BJ (cell line): ENCODE data around the gene TNF. TPM values are rescaled to one million over a fixed set of nuclear protein-coding genes. Genes with fewer than 3 reads are reported as not detected.

Source experiments
- CTCF ChIA-PET: fragments of 350-600 bp; formaldehyde crosslinking; extraction: SDS; loops from one replicate; lab custom pipeline; 2021; ENCODE audit warnings: antibody characterized with exemption, inconsistent platforms; lab: Yijun Ruan, JAX
- POLR2A ChIA-PET: fragments of 300-600 bp; sonication (Branson Sonifier 250); formaldehyde crosslinking; extraction: SDS; loops from one replicate; lab custom pipeline; 2021; ENCODE audit warnings: antibody characterized with exemption; lab: Charles Lee
- DNase-seq: peaks from one replicate; pipeline ENCODE4 v3.0.0-alpha.2; 2011; ENCODE audit warnings: low read depth
- H3K27me3 ChIP-seq: 2 replicates; pipeline ENCODE4 v1.6.0; 2011; ENCODE audit warnings: low read length; ENCODE audit not compliant: control insufficient read depth, insufficient read depth
- H3K36me3 ChIP-seq: 2 replicates; pipeline ENCODE4 v1.5.1; 2011; ENCODE audit warnings: low read length; ENCODE audit not compliant: control insufficient read depth, insufficient read depth
- H3K4me3 ChIP-seq: 2 replicates; pipeline ENCODE4 v1.5.1; 2011; ENCODE audit warnings: low read depth, mild to moderate bottlenecking, control low read depth, low read length
- CTCF ChIP-seq: IDR thresholded peaks from 2 replicates; pipeline ENCODE4 v1.5.1; 2011; ENCODE audit warnings: low read depth, mild to moderate bottlenecking, control low read depth, inconsistent platforms, low read length, moderate library complexity; ENCODE audit not compliant: insufficient read depth
- polyA plus RNA-seq: library from polyadenylated mRNA; depleted of rRNA; stranded (reverse); fragments of >200 nt; gene quantifications from 2 replicates; pipeline ENCODE4 v1.2.3, GENCODE V29; 2011

The TNF gene
- polyA plus RNA-seq, 1 experiment = not detected

GRCh38 chr6:31614684-31615578, 39.6 kb downstream of the TNF start, which contains the start of gene AIF1:
Gene AIF1 (plus strand): TSS chr6:31615234. CDS start chr6:31615330, 96 bp downstream.
- no peak for DNase-seq
- no peak within 1 kb of the TSS for H3K4me3 ChIP-seq
- H3K27me3 ChIP-seq = no peaks in the 10 kb centered on the region
- POLR2A ChIA-PET = no interaction called here
- no peaks in the 10 kb centered on the region for H3K36me3 ChIP-seq
- no peak for TF ChIP-seq CTCF
- CTCF ChIA-PET = interaction anchor here (0.7 to 1.3 kb wide), 2 partner anchors 16 to 33 kb away, joined by 3 to 5 read pairs; no protein-coding TSS in a partner anchor

GRCh38 chr6:31615748-31616147, 40.4 kb downstream of the TNF start:
- Histone ChIP-seq H3K36me3 (no peaks in the 10 kb centered on the region), H3K4me3 (no peak overlapping the region), H3K27me3 (no peaks in the 10 kb centered on the region)
- ChIA-PET CTCF (interaction anchor here (0.7 to 2.2 kb wide), 3 partner anchors 17 to 34 kb away, joined by 3 to 11 read pairs (median 5); no protein-coding TSS in a partner anchor), POLR2A (no interaction called here)
- no peak for DNase-seq
- no peak for TF ChIP-seq CTCF

- ChIA-PET POLR2A (interaction anchor here (0.6 kb wide), 1 partner anchor 15 kb away, joined by 4 read pairs; no protein-coding TSS in a partner anchor), CTCF (interaction anchor here (1.1 to 2.2 kb wide), 3 partner anchors 10 to 36 kb away, joined by 4 to 11 read pairs (median 4); no protein-coding TSS in a partner anchor)
- no peak overlapping the region for H3K4me3 ChIP-seq
- H3K27me3 ChIP-seq = no peaks in the 10 kb centered on the region
- DNase-seq = no peak
- no peak for TF ChIP-seq CTCF
- no peaks in the 10 kb centered on the region for H3K36me3 ChIP-seq
These were observed 41.6 kb downstream of the TNF start for GRCh38 chr6:31617010-31617409.

- CTCF ChIA-PET = interaction anchor here (3.6 kb wide), 1 partner anchor 22 kb away, joined by 18 read pairs; no protein-coding TSS in a partner anchor
- no peaks in the 10 kb centered on the region for H3K27me3 ChIP-seq
- DNase-seq = peak; percentile 97
- POLR2A ChIA-PET = no interaction called here
- H3K4me3 ChIP-seq = peak overlapping the region; percentile 64
- TF ChIP-seq CTCF = no peak
- H3K36me3 ChIP-seq = peaks cover 10% of the 10 kb centered on the region
These were observed 44.6 kb downstream of the TNF start for GRCh38 chr6:31619805-31620585.
